HEK293 (cell line): ENCODE measurements around the gene FNDC1.

Experiments
- CTCF ChIA-PET: fragments of 350-600 bp; formaldehyde crosslinking; extraction: SDS; loops from one replicate; lab custom pipeline; 2021; ENCODE audit warnings: antibody characterized with exemption; lab: Yijun Ruan, JAX
- POLR2A ChIA-PET: fragments of 300-600 bp; formaldehyde crosslinking; extraction: SDS; loops from one replicate; lab custom pipeline; 2020; ENCODE audit warnings: antibody characterized with exemption, inconsistent platforms; lab: Yijun Ruan, JAX
- H3K27ac ChIP-seq: fragments of 200-500 bp; sonication (Bioruptor generic); 2 replicates; pipeline ENCODE4 v1.5.1; 2014; ENCODE audit warnings: low read depth, low read length, control low read depth, inconsistent platforms; ENCODE audit errors: extremely low read depth
- H3K36me3 ChIP-seq, 2 experiments: fragments of 200-500 bp in 1 of 2; sonication (Bioruptor generic) in 1 of 2; 1 replicate in 1 of 2; 2 replicates in 1 of 2; pipeline ENCODE4 v1.5.1; 2014 to 2017; ENCODE audit warnings: inconsistent platforms in 2 of 2, low read length in 2 of 2; ENCODE audit not compliant: control insufficient read depth in 2 of 2, insufficient read depth in 1 of 2
- H3K4me1 ChIP-seq: fragments of 200-500 bp; sonication (Bioruptor generic); 2 replicates; pipeline ENCODE4 v1.5.1; 2014; ENCODE audit warnings: mild to moderate bottlenecking, low read length, inconsistent platforms; ENCODE audit not compliant: control insufficient read depth, insufficient read depth
- H3K4me3 ChIP-seq: 2 replicates; pipeline ENCODE4 v1.5.1; 2011; ENCODE audit warnings: low read depth, mild to moderate bottlenecking, control low read depth, low read length, moderate library complexity
- H3K9me3 ChIP-seq: fragments of 200-500 bp; sonication (Bioruptor generic); 2 replicates; pipeline ENCODE4 v1.5.1; 2014; ENCODE audit warnings: low read depth, low read length, inconsistent platforms; ENCODE audit not compliant: control insufficient read depth, insufficient read depth
- AEBP2 ChIP-seq: fragments of 450-650 bp; formaldehyde crosslinking; IDR thresholded peaks from 2 replicates; pipeline ENCODE4 v1.5.1; 2016; ENCODE audit warnings: missing biosample characterization, missing genetic modification characterization, borderline replicate concordance
- GLIS2 ChIP-seq: fragments of 450-650 bp; formaldehyde crosslinking; IDR thresholded peaks from 2 replicates; pipeline ENCODE4 v1.5.1; 2016; ENCODE audit warnings: missing biosample characterization, missing genetic modification characterization
- SETDB1 ChIP-seq: IDR thresholded peaks from one replicate; pipeline ENCODE4 v1.6.1; 2017; ENCODE audit warnings: mild to moderate bottlenecking, low read length, moderate library complexity, mixed read lengths; ENCODE audit not compliant: insufficient read length
- TRIM28 ChIP-seq: IDR thresholded peaks from 2 replicates; pipeline ENCODE4 v1.6.1; 2011; ENCODE audit warnings: low read length, control low read depth, borderline replicate concordance
- ZBTB7A ChIP-seq: fragments of 450-650 bp; formaldehyde crosslinking; IDR thresholded peaks from 2 replicates; pipeline ENCODE4 v1.5.1; 2016; ENCODE audit warnings: low read depth, missing biosample characterization, missing genetic modification characterization
- ZFP3 ChIP-seq: fragments of 450-650 bp; formaldehyde crosslinking; IDR thresholded peaks from 2 replicates; pipeline ENCODE4 v1.5.1; 2016; ENCODE audit warnings: low read depth, missing biosample characterization, missing genetic modification characterization
- ZNF26 ChIP-seq: fragments of 450-650 bp; formaldehyde crosslinking; IDR thresholded peaks from 2 replicates; pipeline ENCODE4 v1.5.1; 2016; ENCODE audit warnings: missing biosample characterization, missing genetic modification characterization
- ZNF266 ChIP-seq: fragments of 450-650 bp; formaldehyde crosslinking; IDR thresholded peaks from 2 replicates; pipeline ENCODE4 v1.5.1; 2016; ENCODE audit warnings: missing biosample characterization, missing genetic modification characterization, low read depth
- ZNF416 ChIP-seq: fragments of 450-650 bp; formaldehyde crosslinking; IDR thresholded peaks from 2 replicates; pipeline ENCODE4 v1.5.1; 2016; ENCODE audit warnings: missing biosample characterization, missing genetic modification characterization
- ZNF510 ChIP-seq: fragments of 450-650 bp; formaldehyde crosslinking; IDR thresholded peaks from 2 replicates; pipeline ENCODE4 v1.5.1; 2018; ENCODE audit warnings: mild to moderate bottlenecking, missing genetic modification characterization, missing biosample characterization; ENCODE audit not compliant: insufficient replicate concordance
- ZNF521 ChIP-seq: fragments of 450-650 bp; formaldehyde crosslinking; IDR thresholded peaks from 2 replicates; pipeline ENCODE4 v1.5.1; 2017; ENCODE audit warnings: missing biosample characterization, mild to moderate bottlenecking, missing genetic modification characterization
- ZNF660 ChIP-seq: fragments of 450-650 bp; IDR thresholded peaks from 2 replicates; pipeline ENCODE4 v1.5.1; 2018; ENCODE audit warnings: missing biosample characterization, mild to moderate bottlenecking, missing genetic modification characterization
- ZNF677 ChIP-seq: fragments of 450-650 bp; IDR thresholded peaks from 2 replicates; pipeline ENCODE4 v1.5.0; 2018; ENCODE audit warnings: missing biosample characterization, mild to moderate bottlenecking, missing genetic modification characterization, moderate library complexity
- ZNF776 ChIP-seq: fragments of 450-650 bp; formaldehyde crosslinking; IDR thresholded peaks from 2 replicates; pipeline ENCODE4 v1.5.0; 2017; ENCODE audit warnings: missing biosample characterization, missing genetic modification characterization, borderline replicate concordance
- ZNF837 ChIP-seq: fragments of 450-650 bp; formaldehyde crosslinking; IDR thresholded peaks from 2 replicates; pipeline ENCODE4 v1.5.1; 2016; ENCODE audit warnings: missing biosample characterization, missing genetic modification characterization
- ZSCAN4 ChIP-seq: fragments of 450-650 bp; formaldehyde crosslinking; IDR thresholded peaks from 2 replicates; pipeline ENCODE4 v1.5.1; 2017; ENCODE audit warnings: missing biosample characterization, missing genetic modification characterization
- TF ChIP-seq, protein P1 (sequence below): fragments of 450-650 bp; formaldehyde crosslinking; IDR thresholded peaks from 2 replicates; pipeline ENCODE4 v1.5.1; 2017; ENCODE audit warnings: missing biosample characterization, missing genetic modification characterization
- TF ChIP-seq, protein P2 (sequence below): fragments of 450-650 bp; formaldehyde crosslinking; IDR thresholded peaks from 2 replicates; pipeline ENCODE4 v1.5.1; 2016; ENCODE audit warnings: missing biosample characterization, missing genetic modification characterization
- TF ChIP-seq, protein P3 (sequence below): fragments of 450-650 bp; formaldehyde crosslinking; IDR thresholded peaks from 2 replicates; pipeline ENCODE4 v1.5.1; 2016; ENCODE audit warnings: missing biosample characterization, missing genetic modification characterization

Gene FNDC1

DNA sequence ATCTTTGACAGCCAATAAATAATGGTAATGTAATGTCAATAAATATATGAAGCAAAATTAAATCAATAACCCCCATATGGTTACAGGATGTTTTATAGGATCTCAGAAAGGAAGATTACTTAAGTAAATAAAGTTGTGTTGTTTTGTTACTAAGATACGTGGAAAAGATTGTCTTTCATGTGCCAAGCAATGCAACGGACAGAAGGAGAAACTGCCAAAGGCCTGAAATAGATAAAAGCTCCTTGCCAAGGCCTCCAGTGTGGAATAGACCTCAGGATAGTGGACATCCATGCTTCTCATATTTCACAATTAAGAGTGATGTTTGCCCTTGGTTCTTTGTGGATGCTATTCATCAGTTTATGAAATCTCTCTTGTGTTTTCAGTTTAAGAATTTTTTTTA lies 16.4 kb upstream of the FNDC1 start:
- ChIA-PET POLR2A (no interaction called here), CTCF (interaction anchor here (1.3 to 13.0 kb wide), 2 partner anchors 8 to 17 kb away, joined by 6 to 96 read pairs; no protein-coding TSS in a partner anchor)
- H3K4me3 ChIP-seq, result no peak overlapping the region
- H3K36me3 ChIP-seq, result no peaks in the 10 kb centered on the region
- TF ChIP-seq ZNF26 (tag by site-specific recombination) (no peak), ZBTB7A (no peak), ZNF510 (no peak), ZNF677 (tag by site-specific recombination) (no peak), ZNF266 (tag by site-specific recombination) (no peak), ZNF416 (tag by site-specific recombination) (no peak), ZNF776 (tag by site-specific recombination) (no peak), ZFP3 (tag by site-specific recombination) (no peak), ZNF521 (tag by site-specific recombination) (no peak), ZNF660 (no peak), ZSCAN4 (tag by site-specific recombination) (no peak), GLIS2 (tag by site-specific recombination) (no peak)
- TF ChIP-seq, protein P1, sequence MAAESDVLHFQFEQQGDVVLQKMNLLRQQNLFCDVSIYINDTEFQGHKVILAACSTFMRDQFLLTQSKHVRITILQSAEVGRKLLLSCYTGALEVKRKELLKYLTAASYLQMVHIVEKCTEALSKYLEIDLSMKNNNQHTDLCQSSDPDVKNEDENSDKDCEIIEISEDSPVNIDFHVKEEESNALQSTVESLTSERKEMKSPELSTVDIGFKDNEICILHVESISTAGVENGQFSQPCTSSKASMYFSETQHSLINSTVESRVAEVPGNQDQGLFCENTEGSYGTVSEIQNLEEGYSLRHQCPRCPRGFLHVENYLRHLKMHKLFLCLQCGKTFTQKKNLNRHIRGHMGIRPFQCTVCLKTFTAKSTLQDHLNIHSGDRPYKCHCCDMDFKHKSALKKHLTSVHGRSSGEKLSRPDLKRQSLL, result no peak
- TF ChIP-seq, protein P2, sequence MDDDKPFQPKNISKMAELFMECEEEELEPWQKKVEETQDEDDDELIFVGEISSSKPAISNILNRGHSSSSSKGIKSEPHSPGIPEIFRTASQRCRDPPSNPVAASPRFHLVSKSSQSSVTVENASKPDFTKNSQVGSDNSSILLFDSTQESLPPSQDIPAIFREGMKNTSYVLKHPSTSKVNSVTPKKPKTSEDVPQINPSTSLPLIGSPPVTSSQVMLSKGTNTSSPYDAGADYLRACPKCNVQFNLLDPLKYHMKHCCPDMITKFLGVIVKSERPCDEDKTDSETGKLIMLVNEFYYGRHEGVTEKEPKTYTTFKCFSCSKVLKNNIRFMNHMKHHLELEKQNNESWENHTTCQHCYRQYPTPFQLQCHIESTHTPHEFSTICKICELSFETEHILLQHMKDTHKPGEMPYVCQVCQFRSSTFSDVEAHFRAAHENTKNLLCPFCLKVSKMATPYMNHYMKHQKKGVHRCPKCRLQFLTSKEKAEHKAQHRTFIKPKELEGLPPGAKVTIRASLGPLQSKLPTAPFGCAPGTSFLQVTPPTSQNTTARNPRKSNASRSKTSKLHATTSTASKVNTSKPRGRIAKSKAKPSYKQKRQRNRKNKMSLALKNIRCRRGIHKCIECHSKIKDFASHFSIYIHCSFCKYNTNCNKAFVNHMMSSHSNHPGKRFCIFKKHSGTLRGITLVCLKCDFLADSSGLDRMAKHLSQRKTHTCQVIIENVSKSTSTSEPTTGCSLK (tag by site-specific recombination), result no peak
- TF ChIP-seq, protein P3, sequence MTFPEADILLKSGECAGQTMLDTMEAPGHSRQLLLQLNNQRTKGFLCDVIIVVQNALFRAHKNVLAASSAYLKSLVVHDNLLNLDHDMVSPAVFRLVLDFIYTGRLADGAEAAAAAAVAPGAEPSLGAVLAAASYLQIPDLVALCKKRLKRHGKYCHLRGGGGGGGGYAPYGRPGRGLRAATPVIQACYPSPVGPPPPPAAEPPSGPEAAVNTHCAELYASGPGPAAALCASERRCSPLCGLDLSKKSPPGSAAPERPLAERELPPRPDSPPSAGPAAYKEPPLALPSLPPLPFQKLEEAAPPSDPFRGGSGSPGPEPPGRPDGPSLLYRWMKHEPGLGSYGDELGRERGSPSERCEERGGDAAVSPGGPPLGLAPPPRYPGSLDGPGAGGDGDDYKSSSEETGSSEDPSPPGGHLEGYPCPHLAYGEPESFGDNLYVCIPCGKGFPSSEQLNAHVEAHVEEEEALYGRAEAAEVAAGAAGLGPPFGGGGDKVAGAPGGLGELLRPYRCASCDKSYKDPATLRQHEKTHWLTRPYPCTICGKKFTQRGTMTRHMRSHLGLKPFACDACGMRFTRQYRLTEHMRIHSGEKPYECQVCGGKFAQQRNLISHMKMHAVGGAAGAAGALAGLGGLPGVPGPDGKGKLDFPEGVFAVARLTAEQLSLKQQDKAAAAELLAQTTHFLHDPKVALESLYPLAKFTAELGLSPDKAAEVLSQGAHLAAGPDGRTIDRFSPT, result no peak
- H3K4me1 ChIP-seq, result no peaks in the 10 kb centered on the region
- H3K9me3 ChIP-seq, result no peaks in the 10 kb centered on the region
- no peak overlapping the region for H3K27ac ChIP-seq

DNA sequence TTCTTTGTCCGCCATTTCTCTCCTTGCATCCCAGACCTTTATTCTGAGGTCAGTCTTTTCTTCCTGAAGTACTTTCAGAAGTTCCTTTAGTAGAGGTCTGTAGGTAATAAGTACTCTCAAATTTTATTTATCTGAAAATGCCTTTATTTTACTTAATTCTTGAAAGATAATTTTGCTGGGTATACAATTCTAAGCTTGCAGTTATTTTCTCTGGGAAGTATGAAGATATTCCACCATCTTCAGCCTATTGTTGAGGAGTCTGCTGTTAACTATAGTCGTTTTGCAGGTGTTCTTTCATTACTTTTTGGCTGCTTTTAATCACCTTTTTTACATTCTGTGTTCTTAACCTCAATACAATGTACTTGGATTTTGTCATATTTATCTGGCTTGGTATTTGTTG lies 13.5 kb upstream of the FNDC1 start:
- no peaks in the 10 kb centered on the region for H3K9me3 ChIP-seq
- TF ChIP-seq ZNF837 (tag by site-specific recombination), result no peak
- TF ChIP-seq SETDB1, result peak; percentile 96
- TF ChIP-seq AEBP2, result no peak
- peak; percentile 76; the same call in 1 of the 2 replicates for TF ChIP-seq TRIM28
- H3K4me1 ChIP-seq, result no peaks in the 10 kb centered on the region
- no peak overlapping the region for H3K4me3 ChIP-seq
- no peak overlapping the region for H3K27ac ChIP-seq
- no peaks in the 10 kb centered on the region for H3K36me3 ChIP-seq
- ChIA-PET CTCF (interaction anchor here (0.6 to 1.1 kb wide), 3 partner anchors 21 to 565 kb away, joined by 3 read pairs; no protein-coding TSS in a partner anchor), POLR2A (no interaction called here)
